T-helper 2 cell treated with Interferon-gamma antibody and Interleukin-4, amounts not matched to agents 100 ng/mL and 5 ng/mL, for 36 hours (primary cell): ENCODE results near the gene TMC4. TPM values are rescaled to one million over a fixed set of nuclear protein-coding genes. Genes with fewer than 3 reads are reported as not detected.
"Not testable (repeated sequence)": the region's sequence is repeated elsewhere in the genome, so short reads cannot be mapped to it uniquely, and the experiment has no call there.

Experiments
- intact Hi-C: fragments of 100-400 bp; cut with micrococcal nuclease; formaldehyde crosslinking; loops from one replicate; pipeline ENCODE4 v1.15.1; 2023
- total RNA-seq: library from RNA; stranded (reverse); gene quantifications from 2 replicates; pipeline ENCODE4 v1.2.3, GENCODE V29; 2022

The TMC4 gene
- 3.5 and 3.9 TPM in 2 replicates for total RNA-seq

- intact Hi-C loops, result no loop called here
Observed at GRCh38 chr19:54172471-54173358, at the start of gene TMC4. Gene TMC4, minus strand, starts transcription at chr19:54173160. Its CDS starts 43 bp downstream, at chr19:54173117.

- intact Hi-C loops, result not testable (repeated sequence)
Observed at GRCh38 chr19:54221947-54222346, 49.0 kb upstream of the TMC4 start.

- intact Hi-C loops, result not testable (repeated sequence)
Observed at GRCh38 chr19:54219702-54220101, 46.7 kb upstream of the TMC4 start.

- intact Hi-C loops, result no loop called here
Observed at GRCh38 chr19:54218960-54219661, 46.2 kb upstream of the TMC4 start.

GRCh38 chr19:54218259-54218658 is 45.3 kb upstream of the TMC4 start:
- intact Hi-C loops, result no loop called here

- intact Hi-C loops, result not testable (repeated sequence)
Observed at GRCh38 chr19:54217517-54218247, 44.7 kb upstream of the TMC4 start.

- intact Hi-C loops, result no loop called here
Observed at GRCh38 chr19:54216869-54217268, 43.9 kb upstream of the TMC4 start.

GRCh38 chr19:54214734-54215133 is 41.8 kb upstream of the TMC4 start:
- intact Hi-C loops, result not testable (repeated sequence)

- intact Hi-C loops, result not testable (repeated sequence)
Observed at GRCh38 chr19:54214217-54214616, 41.3 kb upstream of the TMC4 start.

- intact Hi-C loops, result no loop called here
Observed at GRCh38 chr19:54211235-54211634, 38.3 kb upstream of the TMC4 start.

GRCh38 chr19:54209811-54210494 is 37.0 kb upstream of the TMC4 start:
- intact Hi-C loops, result loop anchor here (1.0 kb wide), 1 partner anchor 9 kb away; no protein-coding TSS in a partner anchor

- intact Hi-C loops, result no loop called here
Observed at GRCh38 chr19:54209058-54209810, 36.3 kb upstream of the TMC4 start.

GRCh38 chr19:54208784-54209057 is 35.8 kb upstream of the TMC4 start:
- intact Hi-C loops, result no loop called here

GRCh38 chr19:54207983-54208783 is 35.2 kb upstream of the TMC4 start:
- intact Hi-C loops, result no loop called here

GRCh38 chr19:54207676-54207982 is 34.7 kb upstream of the TMC4 start:
- intact Hi-C loops, result no loop called here

- intact Hi-C loops, result not testable (repeated sequence)
Observed at GRCh38 chr19:54207193-54207592, 34.2 kb upstream of the TMC4 start.

- intact Hi-C loops, result no loop called here
Observed at GRCh38 chr19:54206831-54207177, 33.8 kb upstream of the TMC4 start.

- intact Hi-C loops, result no loop called here
Observed at GRCh38 chr19:54206030-54206830, 33.3 kb upstream of the TMC4 start.

GRCh38 chr19:54204767-54205468 is 32.0 kb upstream of the TMC4 start:
- intact Hi-C loops, result no loop called here
